Kidney epithelial cell (primary cell): ENCODE data around the gene DGCR2. TPM values are rescaled to one million over a fixed set of nuclear protein-coding genes. Genes with fewer than 3 reads are reported as not detected.

ENCODE experiments used
- DNase-seq: peaks from one replicate; pipeline ENCODE4 v3.0.0-alpha.2; 2010; ENCODE audit warnings: low read depth
- H3K27me3 ChIP-seq: 2 replicates; pipeline ENCODE4 v1.6.0; 2011; ENCODE audit warnings: low read length; ENCODE audit not compliant: control insufficient read depth, insufficient read depth
- H3K36me3 ChIP-seq: 2 replicates; pipeline ENCODE4 v1.5.1; 2011; ENCODE audit warnings: low read length; ENCODE audit not compliant: control insufficient read depth, insufficient read depth
- H3K4me3 ChIP-seq: 2 replicates; pipeline ENCODE4 v1.5.1; 2011; ENCODE audit warnings: low read depth, mild to moderate bottlenecking, control low read depth, low read length
- CTCF ChIP-seq: IDR thresholded peaks from 2 replicates; pipeline ENCODE4 v1.5.1; 2011; ENCODE audit warnings: mild to moderate bottlenecking, moderate library complexity, low read length, control low read depth, inconsistent platforms; ENCODE audit not compliant: insufficient read depth, poor library complexity, severe bottlenecking
- total RNA-seq: library from RNA; depleted of rRNA; stranded (reverse); fragments of >200 nt; gene quantifications from 2 replicates; pipeline ENCODE4 v1.2.3, GENCODE V29; 2015

Gene DGCR2
- total RNA-seq, 1 donor from 2014 or later, result 71.2 TPM

DNA sequence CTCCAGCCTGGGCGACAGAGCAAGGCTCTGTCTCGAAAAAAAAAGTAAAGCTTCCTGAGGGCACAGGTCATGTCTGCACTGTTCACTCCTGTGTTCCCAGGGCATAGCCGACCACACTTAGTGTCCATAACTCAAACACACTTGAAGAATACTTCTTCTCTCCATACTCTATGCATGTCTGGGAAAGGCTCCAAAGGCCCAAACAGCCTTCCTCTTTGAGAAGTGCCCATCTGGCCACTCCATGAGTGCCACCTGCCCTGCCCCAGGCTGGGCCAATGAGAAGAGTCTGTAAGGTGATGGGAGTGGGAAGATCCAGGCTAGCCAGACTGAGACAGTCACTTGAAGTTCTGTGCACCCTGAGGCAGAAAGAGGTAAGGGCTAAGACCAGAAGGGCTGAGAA lies 24.7 kb downstream of the DGCR2 start:
- no peak for TF ChIP-seq CTCF
- no peaks in the 10 kb centered on the region for H3K36me3 ChIP-seq
- H3K4me3 ChIP-seq, result no peak overlapping the region
- no peak for DNase-seq
- H3K27me3 ChIP-seq, result no peaks in the 10 kb centered on the region

DNA sequence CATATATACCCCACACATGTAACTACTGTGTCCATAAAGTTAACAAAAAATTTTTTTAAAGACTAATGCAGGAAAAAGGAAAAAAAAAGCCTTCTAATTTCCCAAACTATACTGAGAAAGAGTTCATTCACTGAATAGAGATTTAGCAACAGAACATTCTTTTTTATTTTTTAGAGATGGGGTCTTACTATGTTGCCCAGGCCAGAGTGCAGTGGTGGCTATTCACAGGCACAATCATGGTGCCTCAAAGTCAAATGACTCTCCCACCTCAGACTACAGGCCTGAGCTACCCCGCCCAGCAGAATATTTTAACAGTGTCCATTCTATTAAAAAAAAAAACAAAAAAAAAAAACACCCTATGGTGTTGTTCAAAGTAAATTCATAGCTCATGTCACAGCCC lies 25.7 kb downstream of the DGCR2 start:
- TF ChIP-seq CTCF, result no peak
- H3K36me3 ChIP-seq, result no peaks in the 10 kb centered on the region

GRCh38 chr22:19094393-19094997 lies 27.7 kb downstream of the DGCR2 start:
- H3K4me3 ChIP-seq, result no peak overlapping the region
- DNase-seq, result no peak
- H3K27me3 ChIP-seq, result no peaks in the 10 kb centered on the region
- H3K36me3 ChIP-seq, result no peaks in the 10 kb centered on the region
- no peak for TF ChIP-seq CTCF

More for the DNA sequence above, 25.7 kb downstream of the DGCR2 start:
- Histone ChIP-seq H3K4me3 (no peak overlapping the region), H3K27me3 (no peaks in the 10 kb centered on the region)
- no peak for DNase-seq

GRCh38 chr22:19092725-19093124 lies 29.5 kb downstream of the DGCR2 start:
- peaks cover 4% of the 10 kb centered on the region for H3K36me3 ChIP-seq
- TF ChIP-seq CTCF, result no peak
- no peak for DNase-seq

DNA sequence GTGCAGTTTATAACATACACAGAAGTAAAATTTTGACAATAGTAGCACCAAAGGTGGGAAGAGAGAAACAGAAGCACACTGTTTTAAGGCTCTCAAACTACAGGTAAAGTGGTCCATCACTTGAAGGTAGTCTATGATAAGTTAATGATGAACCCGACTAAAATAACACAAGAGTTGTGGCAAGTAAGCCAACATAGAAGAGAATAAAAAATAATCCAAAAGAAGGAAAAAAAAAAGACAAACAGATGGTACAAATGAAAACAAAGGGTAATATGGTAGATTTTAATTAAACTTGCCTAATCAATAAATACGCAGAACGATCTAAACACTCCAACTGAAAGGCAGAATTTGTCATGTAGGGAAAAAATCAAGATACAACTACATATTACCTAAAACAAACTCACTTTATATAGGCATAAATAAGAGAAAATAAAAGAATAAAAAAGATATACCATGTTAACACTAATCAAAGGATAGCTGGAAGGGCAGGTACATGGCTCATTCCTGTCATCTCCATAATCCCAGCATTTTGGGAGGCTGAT lies 31.6 kb downstream of the DGCR2 start:
- Histone ChIP-seq H3K27me3 (no peaks in the 10 kb centered on the region), H3K36me3 (peaks cover 4% of the 10 kb centered on the region), H3K4me3 (no peak overlapping the region)
- DNase-seq, result no peak
- no peak for TF ChIP-seq CTCF

More at GRCh38 chr22:19092725-19093124, 29.5 kb downstream of the DGCR2 start:
- no peaks in the 10 kb centered on the region for H3K27me3 ChIP-seq
- no peak overlapping the region for H3K4me3 ChIP-seq

GRCh38 chr22:19090183-19090582 lies 32.0 kb downstream of the DGCR2 start:
- Histone ChIP-seq H3K27me3 (no peaks in the 10 kb centered on the region), H3K4me3 (no peak overlapping the region), H3K36me3 (peaks cover 4% of the 10 kb centered on the region)
- TF ChIP-seq CTCF, result no peak
- DNase-seq, result no peak
